ENCODE results near the gene TNS3.

DNA sequence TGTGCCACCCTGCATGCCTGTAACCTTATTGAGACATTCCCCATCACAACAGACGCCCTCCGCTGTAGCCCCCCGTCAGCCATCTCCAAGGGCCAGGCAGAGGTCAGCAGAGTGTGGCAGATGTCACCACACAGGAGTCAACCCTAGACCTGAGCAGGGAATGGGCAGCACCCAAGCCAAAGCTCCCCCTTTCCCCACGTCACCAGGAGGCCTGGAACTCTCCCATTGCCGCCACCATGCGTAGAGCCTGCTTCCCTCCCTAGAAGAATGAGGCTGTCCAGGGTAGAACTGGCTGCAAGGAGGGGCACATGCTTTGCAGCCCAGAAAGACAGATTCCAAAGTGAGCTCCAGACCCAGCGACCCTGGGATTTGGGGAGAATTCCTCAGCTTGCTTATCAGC is 342.9 kb downstream of the TNS3 start:
- TF ChIP-seq, protein P1, sequence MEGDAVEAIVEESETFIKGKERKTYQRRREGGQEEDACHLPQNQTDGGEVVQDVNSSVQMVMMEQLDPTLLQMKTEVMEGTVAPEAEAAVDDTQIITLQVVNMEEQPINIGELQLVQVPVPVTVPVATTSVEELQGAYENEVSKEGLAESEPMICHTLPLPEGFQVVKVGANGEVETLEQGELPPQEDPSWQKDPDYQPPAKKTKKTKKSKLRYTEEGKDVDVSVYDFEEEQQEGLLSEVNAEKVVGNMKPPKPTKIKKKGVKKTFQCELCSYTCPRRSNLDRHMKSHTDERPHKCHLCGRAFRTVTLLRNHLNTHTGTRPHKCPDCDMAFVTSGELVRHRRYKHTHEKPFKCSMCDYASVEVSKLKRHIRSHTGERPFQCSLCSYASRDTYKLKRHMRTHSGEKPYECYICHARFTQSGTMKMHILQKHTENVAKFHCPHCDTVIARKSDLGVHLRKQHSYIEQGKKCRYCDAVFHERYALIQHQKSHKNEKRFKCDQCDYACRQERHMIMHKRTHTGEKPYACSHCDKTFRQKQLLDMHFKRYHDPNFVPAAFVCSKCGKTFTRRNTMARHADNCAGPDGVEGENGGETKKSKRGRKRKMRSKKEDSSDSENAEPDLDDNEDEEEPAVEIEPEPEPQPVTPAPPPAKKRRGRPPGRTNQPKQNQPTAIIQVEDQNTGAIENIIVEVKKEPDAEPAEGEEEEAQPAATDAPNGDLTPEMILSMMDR (IDR thresholded peaks at IDR 0.05; ENCODE audit: low read depth, low read length) = no peak
- no peak for TF ChIP-seq POLR2A (IDR thresholded peaks at IDR 0.05; ENCODE audit: extremely low read depth, insufficient read length)
- no peak for TF ChIP-seq MYC (IDR thresholded peaks at IDR 0.05; ENCODE audit: low read depth, low read length)
